ENCODE results near the gene GFOD1.

DNA sequence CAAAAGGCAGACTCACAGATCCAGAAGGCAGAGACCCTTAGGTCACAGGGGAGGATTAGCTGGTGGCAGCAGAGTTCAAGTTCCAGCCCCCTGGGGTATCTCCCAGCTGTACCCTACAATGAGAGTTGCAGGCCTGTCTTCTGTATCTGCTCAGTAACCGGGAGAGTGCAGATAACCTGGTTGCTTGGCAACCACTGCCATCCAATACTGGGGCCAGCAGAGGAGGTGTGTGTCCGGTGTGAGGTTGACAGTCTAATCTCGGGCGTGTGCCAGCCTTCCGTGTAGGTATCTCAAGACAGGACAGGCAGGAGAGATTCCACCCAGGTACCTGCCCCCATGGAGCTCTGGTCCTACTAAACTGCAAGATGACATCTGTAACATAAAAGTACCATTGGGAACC lies 102.4 kb downstream of the GFOD1 start:
- TF ChIP-seq, protein P1, sequence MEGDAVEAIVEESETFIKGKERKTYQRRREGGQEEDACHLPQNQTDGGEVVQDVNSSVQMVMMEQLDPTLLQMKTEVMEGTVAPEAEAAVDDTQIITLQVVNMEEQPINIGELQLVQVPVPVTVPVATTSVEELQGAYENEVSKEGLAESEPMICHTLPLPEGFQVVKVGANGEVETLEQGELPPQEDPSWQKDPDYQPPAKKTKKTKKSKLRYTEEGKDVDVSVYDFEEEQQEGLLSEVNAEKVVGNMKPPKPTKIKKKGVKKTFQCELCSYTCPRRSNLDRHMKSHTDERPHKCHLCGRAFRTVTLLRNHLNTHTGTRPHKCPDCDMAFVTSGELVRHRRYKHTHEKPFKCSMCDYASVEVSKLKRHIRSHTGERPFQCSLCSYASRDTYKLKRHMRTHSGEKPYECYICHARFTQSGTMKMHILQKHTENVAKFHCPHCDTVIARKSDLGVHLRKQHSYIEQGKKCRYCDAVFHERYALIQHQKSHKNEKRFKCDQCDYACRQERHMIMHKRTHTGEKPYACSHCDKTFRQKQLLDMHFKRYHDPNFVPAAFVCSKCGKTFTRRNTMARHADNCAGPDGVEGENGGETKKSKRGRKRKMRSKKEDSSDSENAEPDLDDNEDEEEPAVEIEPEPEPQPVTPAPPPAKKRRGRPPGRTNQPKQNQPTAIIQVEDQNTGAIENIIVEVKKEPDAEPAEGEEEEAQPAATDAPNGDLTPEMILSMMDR (IDR thresholded peaks at IDR 0.05) = no peak
- TF ChIP-seq POLR2A (IDR thresholded peaks at IDR 0.05) = no peak

Measured in gastroesophageal sphincter (tissue), 3 donors.